Measurements from ENCODE around the gene LSM4.

The LSM4 gene

GRCh38 chr19:18292810-18293641 is 29.9 kb downstream of the LSM4 start:
- peak; percentile 76 for DNase-seq

DNA sequence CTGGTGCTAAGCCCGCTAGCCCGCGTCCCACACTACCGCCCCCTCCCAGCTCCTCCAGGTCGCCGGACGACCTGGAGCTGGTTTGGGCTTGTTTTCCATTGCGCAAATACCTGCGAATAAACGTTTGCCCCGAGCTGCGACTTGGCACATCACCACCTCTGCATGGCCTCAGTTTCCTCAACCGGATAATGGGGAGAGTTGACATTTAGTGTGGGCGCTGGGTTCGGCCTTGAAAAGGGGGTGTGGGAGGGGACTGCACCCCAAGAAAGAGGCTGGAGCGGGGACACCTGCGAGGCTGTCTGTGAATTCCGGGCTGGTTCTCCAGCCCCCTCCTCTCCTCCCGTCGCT is 30.4 kb downstream of the LSM4 start:
- no peak for DNase-seq

DNA sequence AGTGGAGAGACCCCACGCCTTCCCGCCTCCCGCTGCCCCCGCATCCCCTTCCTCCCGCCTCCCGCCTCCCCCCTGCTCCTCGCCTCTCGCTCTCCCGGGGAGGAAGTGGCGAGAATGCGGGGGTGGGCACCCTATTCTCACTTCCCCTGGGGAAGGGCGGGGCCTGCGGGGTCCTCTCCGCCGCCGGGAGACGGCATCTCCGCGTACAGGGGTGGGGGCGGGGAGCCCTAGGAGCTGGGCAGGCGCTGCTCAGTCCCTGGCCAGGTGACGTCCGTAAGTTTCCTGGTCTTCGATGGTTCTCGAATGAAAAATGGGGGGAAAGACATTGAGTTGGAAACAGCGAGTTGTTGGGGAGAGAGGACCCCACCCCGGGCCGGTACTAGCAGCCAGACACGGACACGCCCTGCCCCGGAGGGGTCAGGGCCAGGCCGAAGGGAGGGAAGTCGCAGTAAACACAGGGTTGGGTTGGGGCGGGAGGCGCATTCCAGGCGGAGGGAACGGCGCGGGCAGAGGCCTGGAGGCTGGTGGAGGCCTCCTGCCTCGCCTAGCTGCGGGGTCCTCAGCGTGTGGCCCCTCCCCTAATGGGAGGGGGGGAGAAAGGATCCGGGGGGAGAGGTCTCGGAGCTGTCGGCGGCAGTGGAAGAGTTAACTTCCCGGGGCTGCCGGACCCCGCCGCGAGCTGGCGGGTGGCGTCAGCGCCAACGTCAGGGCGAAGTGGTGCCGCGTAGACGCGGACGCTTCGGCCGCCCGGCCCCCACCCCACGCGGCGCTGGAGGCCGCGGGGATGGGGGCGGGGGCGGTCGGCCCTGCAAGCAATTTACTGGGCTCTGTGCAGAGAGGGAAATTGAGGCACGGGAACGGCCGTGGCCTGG is 31.1 kb downstream of the LSM4 start:
- DNase-seq = peak; percentile 97

DNA sequence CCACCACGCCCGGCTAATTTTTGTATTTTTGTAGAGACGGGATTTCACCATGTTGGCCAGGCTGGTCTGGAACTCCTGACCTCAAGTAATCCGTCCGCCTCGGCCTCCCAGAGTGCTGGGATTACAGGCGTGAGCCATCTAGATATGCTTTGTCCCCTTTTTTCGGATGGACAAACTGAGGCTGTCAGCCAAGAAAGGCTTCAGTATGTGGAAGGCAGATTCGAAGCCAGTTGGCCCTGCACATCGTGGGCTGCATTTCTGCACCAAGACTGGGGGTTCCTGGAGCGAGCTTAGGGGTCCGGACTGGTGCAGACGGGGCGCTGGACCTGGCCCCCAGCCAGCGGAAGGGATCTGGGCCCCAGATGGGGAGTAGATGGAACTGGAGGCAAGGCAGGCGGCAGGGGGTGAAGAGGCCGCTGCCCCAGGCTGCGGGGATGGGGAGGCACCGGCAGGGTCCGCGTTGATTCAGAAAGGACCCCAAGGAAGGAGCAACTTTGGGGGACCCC is 31.8 kb downstream of the LSM4 start:
- peak; percentile 57 for DNase-seq

DNA sequence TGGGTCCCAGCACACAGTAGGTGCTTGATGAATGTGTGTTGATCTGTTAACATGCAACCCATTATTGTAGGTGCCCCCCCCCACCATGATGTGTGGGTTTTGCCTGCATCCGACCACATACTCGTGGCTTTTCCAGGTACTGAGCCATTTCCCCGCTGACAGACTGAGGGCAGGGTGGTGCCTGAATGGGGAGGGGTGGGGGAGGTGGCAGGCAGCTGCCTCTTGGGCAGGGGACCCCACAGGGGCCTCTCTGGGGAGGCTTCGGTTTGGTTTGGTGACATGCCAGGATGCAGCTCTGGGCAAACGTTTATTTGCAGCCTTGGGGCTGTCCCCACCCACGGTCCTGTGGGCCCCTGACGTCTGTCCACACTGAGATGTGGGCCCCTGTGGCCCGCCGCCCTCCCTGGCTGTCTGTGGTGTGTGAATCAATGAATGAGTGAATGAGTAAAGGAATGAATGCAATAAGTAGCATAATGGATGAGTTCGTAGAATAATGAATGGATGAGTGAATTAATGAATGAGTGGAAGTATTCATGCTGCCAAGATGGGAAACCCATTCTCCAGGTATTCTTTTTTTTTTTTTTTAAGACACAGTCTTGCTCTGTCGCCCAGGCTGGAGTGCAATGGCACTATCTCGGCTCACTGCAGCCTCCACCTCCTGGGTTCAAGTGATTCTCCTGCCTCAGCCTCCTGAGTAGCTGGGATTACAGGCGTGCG is 32.4 kb downstream of the LSM4 start:
- no peak for DNase-seq

GRCh38 chr19:18289471-18290301 is 33.2 kb downstream of the LSM4 start:
- no peak for DNase-seq

GRCh38 chr19:18287836-18288772 is 34.8 kb downstream of the LSM4 start:
- DNase-seq = peak; percentile 75

GRCh38 chr19:18286973-18287635 is 35.8 kb downstream of the LSM4 start:
- no peak for DNase-seq

- no peak for DNase-seq
Measured at GRCh38 chr19:18284712-18285360, 38.0 kb downstream of the LSM4 start.

DNA sequence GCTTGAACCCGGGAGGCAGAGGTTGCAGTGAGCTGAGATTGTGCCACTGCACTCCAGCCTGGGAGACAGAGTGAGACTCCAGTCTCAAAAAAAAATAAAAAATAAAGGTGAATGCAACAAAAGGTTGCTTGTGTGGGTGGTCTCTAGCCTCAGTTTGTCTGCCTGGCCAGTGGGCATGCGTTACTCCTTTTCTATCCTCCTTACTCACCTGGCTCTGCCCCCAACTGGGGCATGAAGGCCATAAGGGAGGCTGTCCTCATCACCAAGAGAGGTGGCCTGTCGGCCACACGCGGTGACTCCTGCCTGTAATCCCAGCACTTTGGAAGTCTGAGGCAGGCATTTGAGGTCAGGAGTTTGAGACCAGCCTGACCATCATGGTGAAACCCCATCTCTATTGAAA is 39.5 kb downstream of the LSM4 start:
- no peak for DNase-seq

- no peak for DNase-seq
Measured at GRCh38 chr19:18282788-18283141, 40.1 kb downstream of the LSM4 start.

GRCh38 chr19:18282021-18282787 is 40.7 kb downstream of the LSM4 start:
- peak; percentile 78 for DNase-seq

GRCh38 chr19:18281082-18282020 is 41.5 kb downstream of the LSM4 start, which contains the start of gene JUND:
Gene JUND, minus strand, starts transcription at chr19:18281622. Its CDS starts 138 bp downstream, at chr19:18281484.
- DNase-seq = peak; percentile 97

DNA sequence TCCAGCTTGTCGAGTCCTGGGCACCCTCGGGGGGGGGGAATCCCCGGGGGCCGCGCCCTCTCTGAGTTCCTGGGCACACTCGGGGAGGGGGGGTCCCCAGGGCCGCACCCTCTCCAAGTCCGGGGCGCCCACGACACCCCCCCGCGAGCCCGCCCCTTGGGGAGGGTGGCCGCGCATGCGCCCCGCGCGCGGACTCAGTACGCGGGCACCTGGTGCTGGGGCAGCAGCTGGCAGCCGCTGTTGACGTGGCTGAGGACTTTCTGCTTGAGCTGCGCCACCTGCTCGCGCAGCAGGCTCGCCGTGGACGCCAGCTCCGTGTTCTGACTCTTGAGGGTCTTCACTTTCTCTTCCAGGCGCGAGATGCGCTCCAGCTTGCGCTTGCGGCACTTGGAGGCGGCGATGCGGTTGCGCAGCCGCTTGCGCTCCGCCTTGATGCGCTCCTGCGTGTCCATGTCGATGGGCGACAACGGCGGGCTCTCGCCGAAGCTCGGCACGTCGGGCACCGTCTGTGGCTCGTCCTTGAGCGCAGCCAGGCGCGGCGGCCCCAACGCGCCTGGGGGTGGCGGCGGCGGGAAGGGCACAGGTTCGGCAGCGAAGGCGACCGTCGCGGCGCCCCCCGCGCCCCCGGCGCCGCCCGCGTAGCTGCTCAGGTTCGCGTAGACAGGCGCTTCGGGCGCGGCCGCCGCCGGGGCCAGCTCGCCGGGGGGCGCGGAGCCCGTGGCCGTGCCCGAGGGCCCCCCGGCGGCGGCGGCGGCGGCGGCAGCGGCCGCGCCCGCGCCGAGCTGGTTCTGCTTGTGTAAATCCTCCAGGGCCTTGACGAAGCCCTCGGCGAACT is 42.4 kb downstream of the LSM4 start:
- peak; percentile 86 for DNase-seq

GRCh38 chr19:18279516-18280246 is 43.2 kb downstream of the LSM4 start:
- peak; percentile 94 for DNase-seq

GRCh38 chr19:18279266-18279515 is 43.7 kb downstream of the LSM4 start:
- DNase-seq = no peak

All from right kidney (tissue), 1 donor.